Measurements from ENCODE around the gene LETMD1. TPM values are rescaled to one million over a fixed set of nuclear protein-coding genes. Genes with fewer than 3 reads are reported as not detected.

The LETMD1 gene
- total RNA-seq, 1 donor from 2014 or later = 77.0 TPM

DNA sequence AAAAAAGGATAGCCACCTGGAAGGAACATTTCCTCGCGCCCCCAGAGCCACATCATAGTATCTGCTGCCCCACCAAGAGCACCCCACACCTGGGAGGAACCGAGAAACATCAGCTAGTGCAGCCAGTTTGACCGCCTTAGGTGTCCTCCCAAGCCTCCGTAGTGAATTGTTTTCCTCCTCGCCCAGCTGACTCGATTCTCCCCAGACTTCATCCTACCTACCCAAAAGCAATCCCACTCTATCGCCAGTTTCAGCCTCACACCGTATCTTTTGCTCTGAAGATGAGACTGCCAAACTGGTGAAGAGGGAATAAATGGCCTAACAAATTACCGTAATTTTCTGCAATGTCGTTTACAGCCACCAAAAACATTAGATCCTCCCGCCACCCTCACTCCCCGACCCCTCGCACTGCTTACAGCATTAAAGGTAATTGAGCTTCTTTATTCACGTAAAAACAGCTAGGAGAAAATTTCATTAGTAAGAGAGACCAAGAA lies 20.7 kb upstream of the LETMD1 start:
- no peak for DNase-seq (ENCODE audit: low spot score in 2 of 2, unreplicated experiment in 2 of 2)
- H3K36me3 Mint-ChIP-seq = no peaks in the 10 kb centered on the region
- peak overlapping the region; percentile 44 for H3K4me3 Mint-ChIP-seq
- peaks cover 59% of the 10 kb centered on the region for H3K4me1 Mint-ChIP-seq
- H3K9me3 Mint-ChIP-seq = no peaks in the 10 kb centered on the region
- H3K27ac Mint-ChIP-seq = peak overlapping the region; percentile 95
- TF ChIP-seq, protein P1, sequence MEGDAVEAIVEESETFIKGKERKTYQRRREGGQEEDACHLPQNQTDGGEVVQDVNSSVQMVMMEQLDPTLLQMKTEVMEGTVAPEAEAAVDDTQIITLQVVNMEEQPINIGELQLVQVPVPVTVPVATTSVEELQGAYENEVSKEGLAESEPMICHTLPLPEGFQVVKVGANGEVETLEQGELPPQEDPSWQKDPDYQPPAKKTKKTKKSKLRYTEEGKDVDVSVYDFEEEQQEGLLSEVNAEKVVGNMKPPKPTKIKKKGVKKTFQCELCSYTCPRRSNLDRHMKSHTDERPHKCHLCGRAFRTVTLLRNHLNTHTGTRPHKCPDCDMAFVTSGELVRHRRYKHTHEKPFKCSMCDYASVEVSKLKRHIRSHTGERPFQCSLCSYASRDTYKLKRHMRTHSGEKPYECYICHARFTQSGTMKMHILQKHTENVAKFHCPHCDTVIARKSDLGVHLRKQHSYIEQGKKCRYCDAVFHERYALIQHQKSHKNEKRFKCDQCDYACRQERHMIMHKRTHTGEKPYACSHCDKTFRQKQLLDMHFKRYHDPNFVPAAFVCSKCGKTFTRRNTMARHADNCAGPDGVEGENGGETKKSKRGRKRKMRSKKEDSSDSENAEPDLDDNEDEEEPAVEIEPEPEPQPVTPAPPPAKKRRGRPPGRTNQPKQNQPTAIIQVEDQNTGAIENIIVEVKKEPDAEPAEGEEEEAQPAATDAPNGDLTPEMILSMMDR (IDR thresholded peaks at IDR 0.05; ENCODE audit: unreplicated experiment) = no peak
- no peaks in the 10 kb centered on the region for H3K27me3 Mint-ChIP-seq (ENCODE audit: low read depth)

DNA sequence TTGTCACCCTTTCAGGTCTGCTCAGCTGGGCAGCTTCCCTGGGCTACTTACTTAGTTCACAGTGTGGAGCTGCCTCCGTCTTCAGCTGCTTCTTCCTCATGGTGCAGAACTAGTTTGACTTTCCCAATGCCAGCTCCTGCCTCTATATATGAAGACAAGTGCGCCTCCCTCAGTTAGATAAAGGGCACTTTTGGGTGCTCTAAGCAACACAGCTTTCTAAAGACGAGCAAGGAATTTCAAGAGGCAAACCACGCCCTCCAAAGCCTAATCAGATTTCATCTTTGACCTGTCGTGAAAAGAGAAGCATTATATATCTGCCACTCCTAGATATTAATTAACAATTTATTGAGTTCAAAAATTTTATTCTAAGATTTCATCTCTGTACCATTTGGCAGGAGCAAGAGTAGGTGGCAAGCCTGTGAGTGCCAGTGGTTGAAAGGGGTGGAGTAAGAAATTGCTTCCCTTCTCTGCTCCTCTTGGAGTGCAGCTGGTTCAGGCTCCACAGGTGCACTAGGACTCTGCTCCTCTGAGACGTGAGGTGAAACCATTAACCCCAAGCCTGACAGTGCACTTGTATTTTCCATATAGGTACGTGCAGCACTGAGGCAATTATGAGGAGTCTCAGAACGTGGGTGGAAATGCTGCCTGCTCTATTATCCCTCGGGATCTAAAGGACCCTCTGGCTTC lies 19.9 kb upstream of the LETMD1 start:
- DNase-seq (ENCODE audit: low spot score in 2 of 2, unreplicated experiment in 2 of 2) = no peak
- Mint-ChIP-seq H3K27me3 (ENCODE audit: low read depth) (no peaks in the 10 kb centered on the region), H3K27ac (peak overlapping the region; percentile 95), H3K36me3 (no peaks in the 10 kb centered on the region), H3K4me3 (peak overlapping the region; percentile 44), H3K4me1 (peaks cover 57% of the 10 kb centered on the region), H3K9me3 (no peaks in the 10 kb centered on the region)
- TF ChIP-seq, protein P1 (IDR thresholded peaks at IDR 0.05; ENCODE audit: unreplicated experiment) = no peak

DNA sequence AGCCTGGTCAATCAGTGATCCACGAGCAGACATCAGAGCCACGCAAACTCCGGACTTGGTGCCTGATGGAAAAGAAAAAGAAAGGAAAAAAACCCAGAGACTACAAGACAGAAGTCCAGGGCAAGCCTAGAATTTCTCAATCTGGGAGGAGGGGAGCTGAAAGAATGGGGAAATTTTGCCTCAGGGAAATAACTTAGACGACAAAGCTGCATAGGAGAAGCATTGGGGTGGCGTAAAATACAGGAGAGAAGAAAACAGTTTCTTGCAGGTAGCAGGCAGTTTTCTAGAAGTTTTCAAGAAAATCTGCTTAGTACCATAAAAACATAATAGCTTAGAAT lies 19.3 kb upstream of the LETMD1 start:
- no peaks in the 10 kb centered on the region for H3K36me3 Mint-ChIP-seq
- peak overlapping the region; percentile 44 for H3K4me3 Mint-ChIP-seq
- H3K27me3 Mint-ChIP-seq (ENCODE audit: low read depth) = no peaks in the 10 kb centered on the region
- H3K27ac Mint-ChIP-seq = peak overlapping the region; percentile 95
- TF ChIP-seq, protein P1 (IDR thresholded peaks at IDR 0.05; ENCODE audit: unreplicated experiment) = no peak
- H3K4me1 Mint-ChIP-seq = peaks cover 52% of the 10 kb centered on the region
- no peaks in the 10 kb centered on the region for H3K9me3 Mint-ChIP-seq
- no peak for DNase-seq (ENCODE audit: low spot score in 2 of 2, unreplicated experiment in 2 of 2)

DNA sequence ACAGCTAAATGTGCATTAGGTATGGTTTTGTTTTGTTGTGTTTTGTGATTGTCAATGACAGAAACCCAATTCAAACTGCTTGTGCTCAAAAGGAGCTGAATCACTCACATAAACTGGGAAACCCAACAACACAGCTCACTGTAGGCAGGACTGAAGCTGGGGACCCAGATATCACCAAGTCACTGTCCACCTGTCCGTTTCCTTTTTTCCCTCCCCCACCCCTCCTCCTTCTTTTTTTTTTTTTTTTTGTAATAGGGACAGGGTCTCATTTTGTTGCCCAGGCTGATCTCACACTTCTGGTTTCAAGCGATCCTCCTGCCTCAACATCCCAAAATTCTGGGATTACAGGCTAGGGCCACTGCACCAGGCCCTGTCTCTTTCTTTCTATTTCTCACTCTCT lies 15.1 kb upstream of the LETMD1 start:
- H3K4me3 Mint-ChIP-seq = no peak overlapping the region
- no peak for DNase-seq (ENCODE audit: low spot score in 2 of 2, unreplicated experiment in 2 of 2)
- no peak overlapping the region for H3K27ac Mint-ChIP-seq
- TF ChIP-seq, protein P1 (IDR thresholded peaks at IDR 0.05; ENCODE audit: unreplicated experiment) = no peak
- no peaks in the 10 kb centered on the region for H3K27me3 Mint-ChIP-seq (ENCODE audit: low read depth)
- H3K36me3 Mint-ChIP-seq = no peaks in the 10 kb centered on the region
- peaks cover 19% of the 10 kb centered on the region for H3K4me1 Mint-ChIP-seq
- no peaks in the 10 kb centered on the region for H3K9me3 Mint-ChIP-seq

DNA sequence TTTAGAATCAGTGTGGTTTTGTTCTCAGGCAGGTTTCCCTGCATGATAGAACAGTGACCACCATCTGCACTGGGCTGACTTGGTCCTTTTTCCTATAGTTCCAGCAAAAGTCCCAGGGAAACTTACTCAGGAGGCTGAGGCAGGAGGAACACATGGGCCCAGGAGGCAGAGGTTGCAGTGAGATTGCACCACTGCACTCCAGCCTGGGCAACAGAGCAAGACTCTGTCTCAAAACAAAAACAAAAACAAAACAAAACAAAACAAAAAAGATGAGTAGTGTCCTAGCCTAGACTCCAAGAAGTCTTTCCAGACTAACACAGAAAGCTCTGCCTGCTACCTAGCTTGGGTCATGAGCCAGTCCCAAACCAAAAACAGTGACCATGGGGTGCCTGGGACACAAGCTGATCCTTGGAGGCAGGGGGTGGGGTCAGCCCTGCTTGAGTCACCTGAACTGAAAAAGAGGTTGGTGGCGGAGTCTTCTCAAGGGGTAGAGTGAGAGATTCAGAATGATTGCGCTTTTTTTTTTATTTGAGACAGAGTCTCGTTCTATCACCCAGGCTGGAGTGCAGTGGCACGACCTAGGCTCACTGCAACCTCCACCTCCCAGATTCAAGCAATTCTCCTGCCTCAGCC lies 14.6 kb upstream of the LETMD1 start:
- H3K9me3 Mint-ChIP-seq = no peaks in the 10 kb centered on the region
- DNase-seq (ENCODE audit: low spot score in 2 of 2, unreplicated experiment in 2 of 2) = no peak
- H3K4me3 Mint-ChIP-seq = no peak overlapping the region
- H3K36me3 Mint-ChIP-seq = no peaks in the 10 kb centered on the region
- H3K4me1 Mint-ChIP-seq = peaks cover 13% of the 10 kb centered on the region
- no peaks in the 10 kb centered on the region for H3K27me3 Mint-ChIP-seq (ENCODE audit: low read depth)
- H3K27ac Mint-ChIP-seq = no peak overlapping the region
- TF ChIP-seq, protein P1 (IDR thresholded peaks at IDR 0.05; ENCODE audit: unreplicated experiment) = no peak
